ENCODE data around the gene C20orf204.

Gene C20orf204

GRCh38 chr20:64025826-64026412, 10.1 kb upstream of the C20orf204 start:
- DNase-seq (ENCODE audit: low read depth, low spot score) = no peak

DNA sequence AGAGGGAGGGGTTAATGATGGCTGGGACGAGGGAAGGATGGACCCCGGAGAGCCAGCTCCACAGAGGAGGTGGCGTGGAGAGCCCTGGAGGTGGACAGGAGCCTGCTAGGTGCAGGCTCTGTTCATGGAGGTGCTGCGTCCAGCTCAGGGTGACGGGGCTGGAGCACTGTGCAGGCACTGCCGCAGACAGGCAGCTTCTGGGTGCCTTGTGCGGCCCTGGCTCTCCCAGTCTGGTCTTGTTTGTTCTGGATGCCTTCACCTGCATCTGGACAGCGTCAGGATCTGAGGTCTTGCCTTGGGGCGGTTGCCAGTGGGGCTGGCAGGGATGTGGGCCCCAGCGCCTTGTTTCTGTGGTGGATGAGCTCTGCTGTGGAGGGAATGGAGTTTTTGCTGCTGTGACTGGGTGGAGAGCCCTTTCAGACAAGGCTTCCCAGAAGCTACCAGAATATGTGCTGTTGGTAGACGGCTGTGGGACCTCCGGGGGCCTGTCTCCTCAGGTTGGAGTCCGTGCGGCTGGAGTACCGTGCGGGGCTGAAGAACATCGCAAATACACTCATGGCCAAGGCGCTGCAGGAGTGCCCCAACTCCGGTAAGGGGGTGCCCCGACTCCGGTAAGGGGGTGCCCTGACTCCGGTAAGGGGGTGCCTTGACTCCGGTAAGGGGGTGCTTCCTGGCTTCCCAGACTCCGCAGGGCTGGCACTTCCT, 7.8 kb upstream of the C20orf204 start:
- DNase-seq (ENCODE audit: low read depth, low spot score) = no peak

DNA sequence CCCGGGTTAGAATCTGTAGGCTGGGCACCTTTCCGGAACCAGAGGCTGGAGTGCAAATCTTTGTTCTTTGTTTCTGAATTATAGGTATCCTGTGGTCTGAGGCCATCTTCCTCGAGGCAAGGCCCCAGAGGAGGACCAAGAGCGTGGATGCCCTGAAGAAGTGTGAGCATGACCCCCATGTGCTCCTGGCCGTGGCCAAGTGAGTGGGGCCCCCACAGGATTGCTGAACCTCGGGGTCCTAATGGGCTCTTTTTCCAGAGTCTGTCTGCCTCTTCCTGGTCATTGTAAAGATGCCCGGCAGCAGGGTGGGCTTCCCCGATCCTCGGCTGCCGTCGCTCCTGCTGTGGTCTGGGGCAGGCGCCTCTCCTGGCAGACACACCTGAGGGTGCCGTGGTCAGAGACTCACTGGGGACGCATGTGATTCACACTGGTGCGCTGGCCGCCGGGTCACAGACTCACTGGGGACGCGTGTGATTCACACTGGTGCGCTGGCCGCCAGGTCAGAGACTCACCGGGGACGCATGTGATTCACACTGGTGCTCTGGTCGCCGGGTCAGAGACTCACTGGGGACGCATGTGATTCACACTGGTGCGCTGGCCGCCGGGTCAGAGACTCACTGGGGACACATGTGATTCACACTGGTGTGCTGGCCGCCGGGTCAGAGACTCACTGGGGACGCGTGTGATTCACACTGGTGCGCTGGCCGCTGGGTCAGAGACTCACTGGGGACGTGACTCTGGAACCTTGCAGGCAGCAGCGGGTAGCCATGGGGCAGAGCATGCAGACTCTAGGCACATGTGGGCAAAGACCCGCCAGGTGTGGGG, 6.5 kb upstream of the C20orf204 start:
- no peak for DNase-seq (ENCODE audit: low read depth, low spot score)

DNA sequence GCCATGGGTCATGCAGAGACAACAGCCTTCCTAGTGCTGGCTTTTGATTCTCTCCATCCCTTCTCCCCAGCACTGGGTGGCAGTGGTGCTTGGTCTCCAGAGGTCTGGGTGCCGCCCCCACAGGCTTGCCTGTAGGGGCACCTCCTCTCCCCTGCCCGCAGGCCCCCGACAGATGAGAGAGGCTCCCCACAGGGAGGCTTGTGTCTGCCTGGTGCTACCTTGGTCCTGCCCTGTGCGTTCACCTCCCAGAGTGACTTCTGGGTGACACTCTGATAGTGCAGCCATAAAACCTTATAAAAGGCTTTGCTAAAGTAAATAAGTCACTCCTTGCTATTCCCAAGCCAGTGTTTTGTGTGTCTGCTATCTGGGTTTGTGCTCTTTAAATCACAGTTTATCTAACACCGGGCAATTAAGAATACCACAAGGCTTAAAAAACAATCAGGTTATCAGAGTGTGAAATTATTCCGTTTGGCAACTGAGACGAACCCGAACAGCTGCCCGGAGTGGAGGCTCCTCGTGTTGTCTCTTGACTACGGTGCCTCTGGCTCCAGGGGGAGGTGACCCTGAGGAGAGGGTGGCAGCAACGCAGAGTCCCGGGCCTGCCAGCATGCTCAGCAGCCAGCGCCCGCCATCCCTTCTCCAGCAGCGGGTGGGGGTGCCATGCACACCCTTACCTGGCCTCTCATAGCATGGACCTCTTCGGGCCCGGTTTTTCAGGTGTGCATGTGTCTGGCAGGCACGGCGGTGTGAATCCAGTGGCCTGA, 5.4 kb upstream of the C20orf204 start:
- DNase-seq (ENCODE audit: low read depth, low spot score) = no peak

- no peak for DNase-seq (ENCODE audit: low read depth, low spot score)
These were observed 4.1 kb upstream of the C20orf204 start for GRCh38 chr20:64031822-64032314.

GRCh38 chr20:64032706-64033624, 3.0 kb upstream of the C20orf204 start:
- DNase-seq (ENCODE audit: low read depth, low spot score) = no peak

DNA sequence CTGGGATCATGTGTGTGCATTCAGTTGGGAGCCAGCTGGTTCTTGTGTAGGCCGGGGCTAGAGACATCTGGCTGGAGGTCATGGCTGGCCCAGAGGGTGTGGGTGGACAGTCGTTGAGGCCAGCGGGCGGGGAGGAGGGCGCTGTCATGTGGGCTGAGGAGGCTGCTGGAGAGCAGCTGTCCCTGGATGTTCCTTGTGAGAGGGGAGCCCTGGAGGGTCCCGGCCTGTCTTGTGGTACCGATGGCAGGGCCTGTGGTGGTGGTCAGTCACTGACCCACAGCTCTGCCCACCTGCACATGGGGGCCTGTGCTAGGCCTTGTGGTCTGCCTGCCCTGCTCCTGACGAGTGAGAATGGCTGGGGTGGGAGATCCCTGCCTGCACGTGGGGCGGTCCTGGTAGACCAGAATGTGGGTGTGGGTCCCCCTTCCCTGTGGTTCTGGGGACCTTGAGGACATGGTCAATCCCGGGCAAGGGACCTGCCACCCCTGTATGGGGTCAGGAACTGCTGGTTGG, 1.9 kb upstream of the C20orf204 start:
- no peak for DNase-seq (ENCODE audit: low read depth, low spot score)

DNA sequence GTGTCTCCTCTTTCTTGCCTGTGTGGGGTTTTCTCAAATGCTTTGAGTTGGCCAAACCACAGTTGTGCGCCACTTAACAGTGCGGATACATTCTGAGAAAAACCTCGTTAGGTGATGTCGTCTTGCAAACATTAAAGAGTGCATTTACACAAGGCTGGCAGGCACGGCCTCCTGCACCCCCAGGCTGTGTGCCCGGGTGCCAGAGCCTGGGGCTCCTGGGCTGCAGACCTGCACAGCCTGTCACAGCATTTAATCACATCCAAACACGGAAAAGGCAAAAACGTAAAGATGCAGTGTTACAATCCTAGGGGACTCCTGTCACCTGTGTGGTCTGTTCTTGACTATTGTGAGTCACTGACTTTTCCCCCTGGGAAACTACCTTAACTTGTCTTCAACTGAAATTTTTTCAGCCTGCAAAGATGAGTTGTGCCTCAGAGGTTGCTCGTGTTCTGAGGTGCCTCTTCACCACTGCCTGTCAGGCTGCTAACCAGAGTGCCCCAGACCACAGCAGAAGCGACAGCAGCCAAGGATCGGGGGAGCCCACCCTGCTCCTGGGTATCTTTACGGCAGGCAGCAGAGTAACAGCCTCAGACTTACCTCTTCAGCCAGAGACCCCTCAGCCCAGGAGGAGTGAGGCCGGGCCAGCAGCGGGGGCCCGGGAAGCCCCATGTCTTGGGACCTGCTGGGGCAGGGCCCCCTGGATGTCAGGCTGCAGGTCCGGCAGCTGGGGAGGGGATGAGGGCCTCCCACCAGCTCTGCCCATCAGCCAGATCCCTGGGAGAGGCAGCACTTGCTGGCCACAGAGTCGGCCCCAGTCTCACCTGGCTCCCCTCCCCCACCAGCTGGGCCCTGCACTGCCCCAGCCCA, 683 bp upstream of the C20orf204 start:
- DNase-seq (ENCODE audit: low read depth, low spot score) = no peak

GRCh38 chr20:64036346-64037198, 590 bp downstream of the C20orf204 start:
- no peak for DNase-seq (ENCODE audit: low read depth, low spot score)

GRCh38 chr20:64037199-64037497, 1.2 kb downstream of the C20orf204 start:
- DNase-seq (ENCODE audit: low read depth, low spot score) = no peak

GRCh38 chr20:64037498-64038213, 1.7 kb downstream of the C20orf204 start:
- DNase-seq (ENCODE audit: low read depth, low spot score) = no peak

DNA sequence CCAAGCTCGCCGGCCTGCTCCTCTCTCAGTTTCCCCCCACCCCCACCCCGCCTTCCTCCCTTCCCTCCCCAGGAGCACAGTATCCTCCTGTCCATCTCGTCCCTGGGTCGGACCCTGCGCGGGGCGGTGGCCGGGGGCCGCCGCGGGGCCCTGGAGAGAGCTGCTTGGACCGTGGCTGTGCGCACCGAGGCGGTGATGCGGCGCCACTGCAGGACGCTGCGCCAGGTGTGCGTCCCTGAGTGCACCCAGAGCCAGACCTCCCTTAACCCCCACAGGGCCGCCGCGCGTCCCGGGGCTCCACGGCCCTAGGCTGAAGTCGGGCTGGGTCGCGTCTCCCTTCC, 2.2 kb downstream of the C20orf204 start:
- no peak for DNase-seq (ENCODE audit: low read depth, low spot score)

GRCh38 chr20:64038565-64039292, 2.7 kb downstream of the C20orf204 start:
- no peak for DNase-seq (ENCODE audit: low read depth, low spot score)

- DNase-seq (ENCODE audit: low read depth, low spot score) = no peak
These were observed 3.5 kb downstream of the C20orf204 start for GRCh38 chr20:64039293-64040160.

DNA sequence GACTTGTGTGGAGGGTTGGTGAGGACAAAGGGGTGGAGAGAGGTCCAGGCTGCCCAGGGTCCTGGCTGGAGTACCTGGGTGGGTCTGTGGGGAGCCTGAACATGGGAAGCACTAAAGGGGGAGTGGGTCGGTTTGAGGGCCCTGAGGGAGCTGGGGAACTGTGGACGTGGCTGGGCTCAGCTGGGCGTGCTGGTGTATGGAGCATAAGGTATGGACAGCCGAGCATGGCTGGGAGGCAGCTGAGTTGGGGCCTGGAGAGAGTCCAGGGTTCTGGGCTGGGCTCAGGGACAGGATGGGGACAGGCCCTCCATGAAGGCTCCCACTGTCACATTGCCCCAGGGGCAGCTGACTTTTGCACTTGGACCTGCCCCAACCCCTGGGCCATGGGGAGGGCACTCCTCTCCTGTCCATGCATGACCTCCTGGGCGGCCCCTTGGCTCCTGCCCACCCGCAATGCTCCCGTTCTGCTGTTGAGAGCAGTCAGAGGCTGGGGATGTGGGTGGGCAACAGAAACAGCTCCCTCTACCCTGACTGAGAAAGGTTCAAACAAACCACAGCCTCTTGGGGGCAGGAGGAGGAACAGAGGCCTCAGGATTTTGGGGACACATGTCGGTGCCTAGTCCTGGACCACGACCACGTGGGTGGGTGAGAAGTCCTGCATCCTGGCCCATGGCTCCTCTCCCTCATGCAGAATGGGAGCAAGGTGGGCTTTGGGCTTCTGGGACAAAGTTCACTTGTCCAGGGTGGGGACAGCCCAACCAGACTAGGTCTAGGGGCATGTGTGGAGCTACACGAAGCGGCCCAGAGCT, 4.5 kb downstream of the C20orf204 start:
- DNase-seq (ENCODE audit: low read depth, low spot score) = no peak
